ENCODE results near the gene OTOGL. TPM values are rescaled to one million over a fixed set of nuclear protein-coding genes. Genes with fewer than 3 reads are reported as not detected.

The OTOGL gene
- polyA plus RNA-seq, 3 donors = not detected

- H3K4me1 Mint-ChIP-seq = no peaks in the 10 kb centered on the region
- Histone ChIP-seq H3K9ac (ENCODE audit: insufficient read depth, low read length, poor library complexity, severe bottlenecking) (no peak overlapping the region), H3K4me1 (ENCODE audit: control insufficient read depth in 1 of 2, insufficient read depth in 2 of 2, low read length in 2 of 2) (no peaks in the 10 kb centered on the region)
Measured at GRCh38 chr12:80377140-80377794, 277.9 kb downstream of the OTOGL start.

GRCh38 chr12:80381121-80381520, 281.8 kb downstream of the OTOGL start:
- Histone ChIP-seq H3K9me3 (replicated peaks in 1 of 2; ENCODE audit: control insufficient read depth in 1 of 2, insufficient read depth in 1 of 2, low read length in 2 of 2) (peaks cover 0 to 4% of the 10 kb centered on the region in 2 donors), H3K27me3 (ENCODE audit: control insufficient read depth in 2 of 2, insufficient read depth in 2 of 2, low read length in 2 of 2) (no peaks in the 10 kb centered on the region), H3K79me2 (ENCODE audit: insufficient read depth, low read length) (no peaks in the 10 kb centered on the region), H3K4me3 (replicated peaks in 1 of 3; ENCODE audit: low read depth in 2 of 3, low read length in 3 of 3) (no peak overlapping the region), H3K4me1 (ENCODE audit: control insufficient read depth in 1 of 2, insufficient read depth in 2 of 2, low read length in 2 of 2) (no peaks in the 10 kb centered on the region), H3K4me2 (replicated peaks; ENCODE audit: extremely low read depth, low read length, poor library complexity, severe bottlenecking) (no peak overlapping the region), H3K27ac (ENCODE audit: low read depth in 1 of 2, low read length in 2 of 2) (no peak overlapping the region), H4K20me1 (ENCODE audit: insufficient read depth, low read length) (no peaks in the 10 kb centered on the region), H3K36me3 (replicated peaks in 1 of 2; ENCODE audit: control insufficient read depth in 1 of 2, insufficient read depth in 2 of 2, low read length in 2 of 2) (no peaks in the 10 kb centered on the region), H2AFZ (ENCODE audit: insufficient read depth, low read depth, low read length, poor library complexity, severe bottlenecking) (no peak overlapping the region), H3K9ac (ENCODE audit: insufficient read depth, low read length, poor library complexity, severe bottlenecking) (no peak overlapping the region)
- intact Hi-C loops (cut with micrococcal nuclease) = no loop called here
- TF ChIP-seq CTCF (IDR thresholded peaks at IDR 0.05) = no peak
- Mint-ChIP-seq H3K9me3 (peaks cover 0 to 7% (median 4%) of the 10 kb centered on the region in 7 donors), H3K36me3 (no peaks in the 10 kb centered on the region), H3K4me1 (no peaks in the 10 kb centered on the region), H3K4me3 (no peak overlapping the region), H3K27ac (no peak overlapping the region), H3K27me3 (ENCODE audit: low read depth in 3 of 3) (no peaks in the 10 kb centered on the region)
- no peak for DNase-seq

More at GRCh38 chr12:80377140-80377794, 277.9 kb downstream of the OTOGL start:
- no peak overlapping the region for H3K4me3 Mint-ChIP-seq
- intact Hi-C loops (cut with micrococcal nuclease) = no loop called here
- no peak overlapping the region for H3K4me2 ChIP-seq (replicated peaks; ENCODE audit: extremely low read depth, low read length, poor library complexity, severe bottlenecking)
- TF ChIP-seq CTCF (IDR thresholded peaks at IDR 0.05) = no peak
- no CpG with 5 or more reads among the region's 4 CpGs for WGBS (ENCODE audit: insufficient coverage)
- no peak overlapping the region for H3K4me3 ChIP-seq (replicated peaks in 1 of 3; ENCODE audit: low read depth in 2 of 3, low read length in 3 of 3)
- no peaks in the 10 kb centered on the region for H3K36me3 ChIP-seq (replicated peaks in 1 of 2; ENCODE audit: control insufficient read depth in 1 of 2, insufficient read depth in 2 of 2, low read length in 2 of 2)
- no peaks in the 10 kb centered on the region for H4K20me1 ChIP-seq (ENCODE audit: insufficient read depth, low read length)
- no peaks in the 10 kb centered on the region for H3K27me3 ChIP-seq (ENCODE audit: control insufficient read depth in 2 of 2, insufficient read depth in 2 of 2, low read length in 2 of 2)
- H3K9me3 ChIP-seq (replicated peaks in 1 of 2; ENCODE audit: control insufficient read depth in 1 of 2, insufficient read depth in 1 of 2, low read length in 2 of 2) = no peaks in the 10 kb centered on the region
- no peaks in the 10 kb centered on the region for H3K27me3 Mint-ChIP-seq (ENCODE audit: low read depth in 3 of 3)
- H3K79me2 ChIP-seq (ENCODE audit: insufficient read depth, low read length) = no peaks in the 10 kb centered on the region
- H2AFZ ChIP-seq (ENCODE audit: insufficient read depth, low read depth, low read length, poor library complexity, severe bottlenecking) = no peak overlapping the region
- H3K9me3 Mint-ChIP-seq = peaks cover 0 to 2% (median 0%) of the 10 kb centered on the region in 7 donors
- H3K27ac ChIP-seq (ENCODE audit: low read depth in 1 of 2, low read length in 2 of 2) = no peak overlapping the region
- H3K36me3 Mint-ChIP-seq = no peaks in the 10 kb centered on the region
- DNase-seq = no peak
- H3K27ac Mint-ChIP-seq = no peak overlapping the region
